Colonic mucosa (tissue), 4 donors: ENCODE results near the gene MICU2. TPM values are rescaled to one million over a fixed set of nuclear protein-coding genes. Genes with fewer than 3 reads are reported as not detected.
A peak's percentile ranks its signal among the peaks of the same experiment; 100 is the strongest.

Source experiments
- DNase-seq: peaks from one replicate; pipeline ENCODE4 v3.0.0-alpha.2; 2020
- H3K27ac ChIP-seq: fragments of 200-600 bp; one replicate; pipeline ENCODE4 v1.8.0; 2021
- H3K27me3 ChIP-seq: fragments of 200-600 bp; one replicate; pipeline ENCODE4 v1.8.0; 2021
- H3K36me3 ChIP-seq: fragments of 200-600 bp; one replicate; pipeline ENCODE4 v1.8.0; 2021
- H3K4me1 ChIP-seq: fragments of 200-600 bp; one replicate; pipeline ENCODE4 v1.8.0; 2021; ENCODE audit warnings: mild to moderate bottlenecking
- H3K4me3 ChIP-seq: fragments of 200-600 bp; one replicate; pipeline ENCODE4 v1.8.0; 2021
- H3K9ac ChIP-seq, 2 donors: one replicate each; pipeline ENCODE4 v1.7.0; 2013; ENCODE audit warnings: control low read depth in 2 of 2, low read depth in 2 of 2, low read length in 2 of 2
- H3K9me3 ChIP-seq: fragments of 200-600 bp; one replicate; pipeline ENCODE4 v1.8.0; 2021
- intact Hi-C: fragments of 100-400 bp; cut with DNase I; formaldehyde crosslinking; loops from one replicate; pipeline ENCODE4 v1.14.1; 2022
- total RNA-seq, 2 donors: library from RNA; stranded (reverse); fragmentation: NEBNext Ultra II Directional in 1 of 2; extraction: Animal tissue kit (Norgen Biotek cat#: 25700) in 1 of 2; gene quantifications; one replicate each; pipeline ENCODE4 v1.2.1, GENCODE V29; 2021
- TF ChIP-seq, protein P1 (sequence below): fragments of 200-600 bp; IDR thresholded peaks from one replicate; pipeline ENCODE4 v1.8.0; 2022; ENCODE audit warnings: antibody characterized with exemption, mild to moderate bottlenecking
- donor health status: healthy.
- donor health status: DM: no; HTN: no; CAD: no.
- donor health status: DM: no; HTN: no; CAD: no.

MICU2 gene
- total RNA-seq, 2 donors from 2014 or later = 32.3 to 54.6 TPM

DNA sequence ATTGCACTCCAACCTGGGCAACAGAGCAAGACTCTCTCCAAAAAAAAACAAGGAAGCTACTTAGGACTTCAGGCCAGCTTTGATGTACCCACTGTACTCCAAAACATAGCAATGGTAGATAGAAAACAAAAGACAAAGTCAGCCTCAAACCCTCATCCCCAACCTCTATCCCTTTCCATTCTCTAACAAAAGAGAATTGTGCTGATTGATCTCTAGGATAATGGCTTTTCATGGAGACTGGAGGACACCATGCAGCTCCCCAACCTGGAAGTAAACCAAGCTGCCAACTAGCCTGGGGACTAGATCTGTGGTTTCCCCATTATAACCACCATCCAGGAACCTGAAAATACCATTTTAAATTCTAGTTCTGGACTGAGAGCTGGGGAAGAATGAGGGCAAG is 140.5 kb downstream of the MICU2 start:
- TF ChIP-seq, protein P1, sequence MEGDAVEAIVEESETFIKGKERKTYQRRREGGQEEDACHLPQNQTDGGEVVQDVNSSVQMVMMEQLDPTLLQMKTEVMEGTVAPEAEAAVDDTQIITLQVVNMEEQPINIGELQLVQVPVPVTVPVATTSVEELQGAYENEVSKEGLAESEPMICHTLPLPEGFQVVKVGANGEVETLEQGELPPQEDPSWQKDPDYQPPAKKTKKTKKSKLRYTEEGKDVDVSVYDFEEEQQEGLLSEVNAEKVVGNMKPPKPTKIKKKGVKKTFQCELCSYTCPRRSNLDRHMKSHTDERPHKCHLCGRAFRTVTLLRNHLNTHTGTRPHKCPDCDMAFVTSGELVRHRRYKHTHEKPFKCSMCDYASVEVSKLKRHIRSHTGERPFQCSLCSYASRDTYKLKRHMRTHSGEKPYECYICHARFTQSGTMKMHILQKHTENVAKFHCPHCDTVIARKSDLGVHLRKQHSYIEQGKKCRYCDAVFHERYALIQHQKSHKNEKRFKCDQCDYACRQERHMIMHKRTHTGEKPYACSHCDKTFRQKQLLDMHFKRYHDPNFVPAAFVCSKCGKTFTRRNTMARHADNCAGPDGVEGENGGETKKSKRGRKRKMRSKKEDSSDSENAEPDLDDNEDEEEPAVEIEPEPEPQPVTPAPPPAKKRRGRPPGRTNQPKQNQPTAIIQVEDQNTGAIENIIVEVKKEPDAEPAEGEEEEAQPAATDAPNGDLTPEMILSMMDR = no peak
- Histone ChIP-seq H3K9me3 (no peaks in the 10 kb centered on the region), H3K4me1 (no peaks in the 10 kb centered on the region), H3K9ac (no peak overlapping the region), H3K4me3 (no peak overlapping the region), H3K36me3 (no peaks in the 10 kb centered on the region), H3K27me3 (no peaks in the 10 kb centered on the region), H3K27ac (no peak overlapping the region)
- intact Hi-C loops = loop anchor here (10.0 kb wide), 1 partner anchor 519 kb away; no protein-coding TSS in a partner anchor
- DNase-seq = no peak

- Histone ChIP-seq H3K9ac (no peak overlapping the region), H3K36me3 (no peaks in the 10 kb centered on the region), H3K4me3 (no peak overlapping the region), H3K27ac (no peak overlapping the region), H3K9me3 (no peaks in the 10 kb centered on the region), H3K27me3 (no peaks in the 10 kb centered on the region), H3K4me1 (peaks cover 9% of the 10 kb centered on the region)
- no peak for DNase-seq
- TF ChIP-seq, protein P1 = no peak
- intact Hi-C loops = loop anchor here (10.0 kb wide), 1 partner anchor 516 kb away; no protein-coding TSS in a partner anchor
These were observed 142.8 kb downstream of the MICU2 start for GRCh38 chr13:21461131-21461530.

DNA sequence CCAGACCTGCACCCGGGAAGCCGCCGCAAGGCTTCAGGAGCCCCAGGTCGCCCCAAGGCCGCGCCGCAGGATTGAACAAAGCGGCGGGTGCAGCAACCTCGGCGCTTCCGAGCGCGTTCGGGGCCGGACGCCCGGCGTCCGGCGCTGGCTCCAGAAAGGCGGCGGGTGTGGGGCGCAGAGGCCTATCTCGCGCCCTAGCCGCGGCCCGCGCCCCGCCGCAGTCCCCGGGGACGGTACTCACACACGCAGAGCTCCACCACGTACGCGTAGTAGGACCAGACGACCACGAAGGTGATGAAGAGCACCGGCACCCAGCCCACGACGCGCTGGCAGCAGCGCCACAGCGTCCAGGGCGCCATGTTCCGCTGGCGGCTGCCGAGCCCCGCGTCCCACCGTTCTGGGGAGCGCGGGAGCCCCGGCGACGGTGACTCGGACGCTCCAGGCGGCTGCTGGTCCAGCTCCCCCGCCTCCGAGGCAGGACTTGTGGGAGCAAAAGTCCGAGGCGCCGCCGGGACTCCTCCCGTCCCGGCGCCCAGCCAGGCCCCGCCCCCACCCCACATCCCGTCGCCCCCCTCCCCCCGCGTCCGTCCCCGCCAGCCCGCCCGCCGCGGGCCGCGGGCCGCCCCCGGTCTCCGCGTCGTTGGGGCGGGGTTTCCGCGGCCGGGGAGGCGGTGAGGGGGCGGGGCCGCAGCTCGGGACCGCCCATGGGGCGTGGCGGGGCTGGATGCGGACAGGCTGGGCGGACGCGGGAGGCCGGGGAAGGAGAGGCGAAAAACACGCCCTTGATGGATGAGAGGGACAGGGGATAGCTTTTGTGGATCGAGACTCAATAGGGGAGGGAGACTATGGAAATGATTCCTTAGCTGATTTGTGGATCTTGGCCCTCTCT is 144.9 kb downstream of the MICU2 start, which contains the start of gene ZDHHC20:
Gene ZDHHC20, minus strand, starts transcription at position 491 of the 889 bp plus-strand sequence. Its CDS starts 132 bp downstream, at position 359.
- no peaks in the 10 kb centered on the region for H3K36me3 ChIP-seq
- intact Hi-C loops = no loop called here
- peak within 1 kb of the TSS; percentile 100 for H3K4me3 ChIP-seq
- H3K27ac ChIP-seq = peak within 1 kb of the TSS; percentile 96
- H3K4me1 ChIP-seq = peaks cover 9% of the 10 kb centered on the region
- no peaks in the 10 kb centered on the region for H3K9me3 ChIP-seq
- H3K9ac ChIP-seq = peak within 1 kb of the TSS; percentile 88 to 96
- TF ChIP-seq, protein P1 = no peak
- H3K27me3 ChIP-seq = no peaks in the 10 kb centered on the region
- peak; percentile 94 for DNase-seq

- H3K27me3 ChIP-seq = no peaks in the 10 kb centered on the region
- intact Hi-C loops = no loop called here
- TF ChIP-seq, protein P1 = no peak
These were observed 145.5 kb downstream of the MICU2 start for GRCh38 chr13:21458451-21458812.

DNA sequence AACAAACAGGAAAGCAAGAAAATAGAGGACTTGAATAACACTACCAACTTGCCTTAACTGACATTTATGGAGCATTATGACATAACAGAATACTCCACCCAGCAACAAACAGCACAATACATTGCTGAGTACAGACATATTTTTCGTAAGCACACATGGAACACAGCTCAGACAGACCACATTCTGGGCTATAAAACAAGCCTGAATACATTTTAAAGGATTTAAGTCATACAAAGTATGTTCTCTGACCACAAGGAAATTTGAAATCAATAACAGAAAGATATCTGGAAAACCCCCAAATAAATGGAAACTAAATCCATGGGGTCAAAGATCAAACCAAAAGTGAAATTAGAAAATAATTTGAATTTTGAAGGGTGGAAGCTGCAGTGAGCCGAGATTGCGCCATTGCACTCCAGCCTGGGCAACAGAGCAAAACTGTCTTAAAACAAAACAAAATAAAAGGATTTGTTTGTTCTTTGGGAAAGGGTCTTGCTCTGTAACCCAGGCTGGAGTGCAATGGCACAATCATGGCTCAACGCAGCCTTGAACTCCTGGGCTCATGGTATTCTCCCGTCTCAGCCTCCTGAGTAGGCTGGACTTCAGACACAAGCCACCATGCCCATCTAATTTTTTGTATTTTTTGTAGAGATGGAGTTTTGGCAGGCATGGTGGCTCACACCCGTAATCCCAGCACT is 150.4 kb downstream of the MICU2 start:
- no peaks in the 10 kb centered on the region for H3K9me3 ChIP-seq
- peaks cover 9% of the 10 kb centered on the region for H3K4me1 ChIP-seq
- no peak for DNase-seq
- TF ChIP-seq, protein P1 = no peak
- H3K36me3 ChIP-seq = no peaks in the 10 kb centered on the region
- intact Hi-C loops = no loop called here
- H3K4me3 ChIP-seq = no peak overlapping the region
- no peak overlapping the region for H3K27ac ChIP-seq
- no peaks in the 10 kb centered on the region for H3K27me3 ChIP-seq
- H3K9ac ChIP-seq = no peak overlapping the region

More at GRCh38 chr13:21458451-21458812, 145.5 kb downstream of the MICU2 start:
- H3K4me3 ChIP-seq = peak overlapping the region; percentile 100
- DNase-seq = peak; percentile 76
- H3K36me3 ChIP-seq = no peaks in the 10 kb centered on the region
- H3K4me1 ChIP-seq = peaks cover 9% of the 10 kb centered on the region
- peak overlapping the region; percentile 96 for H3K27ac ChIP-seq
- H3K9me3 ChIP-seq = no peaks in the 10 kb centered on the region
- H3K9ac ChIP-seq = peak overlapping the region; percentile 88 to 96
